Tibial nerve (tissue), 4 donors: ENCODE results near the gene ERCC3. TPM values are rescaled to one million over a fixed set of nuclear protein-coding genes. Genes with fewer than 3 reads are reported as not detected.
A peak's percentile ranks its signal among the peaks of the same experiment; 100 is the strongest.

Experiments used
- DNase-seq, 2 donors: peaks; one replicate each; pipeline ENCODE4 v3.0.0-alpha.2; 2019; ENCODE audit warnings: low spot score in 2 of 2
- H3K27ac ChIP-seq, 4 donors: fragments of 200-600 bp; sonication (generic) in 3 of 4; one replicate each; pipeline ENCODE4 v1.5.1; 2017 to 2019; ENCODE audit warnings: mild to moderate bottlenecking in 1 of 4
- H3K27me3 ChIP-seq, 2 donors: fragments of 200-600 bp; sonication (generic) in 1 of 2; one replicate each; pipeline versions ENCODE4 v1.5.1 to v1.6.0; 2017 to 2019
- H3K36me3 ChIP-seq, 3 donors: fragments of 200-600 bp; sonication (generic); one replicate each; pipeline ENCODE4 v1.5.1; 2018 to 2019
- H3K4me1 ChIP-seq, 4 donors: fragments of 200-600 bp; sonication (generic) in 3 of 4; one replicate each; pipeline ENCODE4 v1.5.1; 2017 to 2019
- H3K4me3 ChIP-seq, 4 donors: fragments of 200-600 bp; sonication (generic) in 3 of 4; one replicate each; pipeline ENCODE4 v1.5.1; 2017 to 2019; ENCODE audit warnings: mild to moderate bottlenecking in 1 of 4, moderate library complexity in 1 of 4
- H3K9me3 ChIP-seq, 4 donors: fragments of 200-600 bp; sonication (generic) in 3 of 4; one replicate each; pipeline ENCODE4 v1.5.1; 2017 to 2019
- CTCF ChIP-seq, 5 experiments: fragments of 200-600 bp in 3 of 5; fragments of 450-650 bp in 2 of 5; sonication (generic) in 3 of 5; IDR thresholded peaks; one replicate each; pipeline ENCODE4 v1.5.1; 2016 to 2019; ENCODE audit warnings: antibody characterized with exemption in 5 of 5, mild to moderate bottlenecking in 3 of 5, moderate library complexity in 2 of 5
- EP300 ChIP-seq, 2 donors: sonication (generic); formaldehyde crosslinking; IDR thresholded peaks; one replicate each; pipeline ENCODE4 v1.6.1; 2017; ENCODE audit warnings: antibody characterized with exemption in 2 of 2, mild to moderate bottlenecking in 1 of 2
- POLR2A ChIP-seq, 2 donors: fragments of 450-650 bp; IDR thresholded peaks; one replicate each; pipeline ENCODE4 v1.6.1; 2017; ENCODE audit warnings: antibody characterized with exemption in 2 of 2, mild to moderate bottlenecking in 2 of 2, moderate library complexity in 2 of 2
- WGBS, 2 donors: methylation state at CpG; one replicate each; pipeline ENCODE4 v1.1.5; 2018; 5-methylcytosine and 5-hydroxymethylcytosine counted together
- total RNA-seq, 4 donors: library from RNA; depleted of rRNA; stranded (reverse); fragments of >200 nt; gene quantifications; one replicate each; pipeline ENCODE4 v1.1.0, GENCODE V29; 2016

The ERCC3 gene
- total RNA-seq, 4 donors from 2014 or later = 52.2 to 70.0 (median 68.1) TPM

- no peaks in the 10 kb centered on the region for H3K4me1 ChIP-seq
- no peaks in the 10 kb centered on the region for H3K27me3 ChIP-seq
- H3K36me3 ChIP-seq = peaks cover 0 to 51% (median 0%) of the 10 kb centered on the region in 3 donors
- WGBS, 2 donors = 77 to 88% methylated on average over 4 of the region's 4 CpGs
- no peak for TF ChIP-seq EP300 (IDR thresholded peaks at IDR 0.05)
- TF ChIP-seq POLR2A (IDR thresholded peaks at IDR 0.05) = no peak
- no peak for TF ChIP-seq CTCF (IDR thresholded peaks at IDR 0.05)
- no peaks in the 10 kb centered on the region for H3K9me3 ChIP-seq
- no peak overlapping the region for H3K4me3 ChIP-seq
- H3K27ac ChIP-seq = no peak overlapping the region
- no peak for DNase-seq
These were observed 12.1 kb upstream of the ERCC3 start for GRCh38 chr2:127305990-127306585.

- DNase-seq = no peak
- no peaks in the 10 kb centered on the region for H3K27me3 ChIP-seq
- no peaks in the 10 kb centered on the region for H3K9me3 ChIP-seq
- TF ChIP-seq EP300 (IDR thresholded peaks at IDR 0.05) (no peak), POLR2A (IDR thresholded peaks at IDR 0.05) (no peak)
- no peak overlapping the region for H3K27ac ChIP-seq
- WGBS, 2 donors = 94 to 96% methylated on average over 1 of the region's 1 CpG
- H3K4me1 ChIP-seq = no peaks in the 10 kb centered on the region
- H3K36me3 ChIP-seq = peaks cover 0 to 19% (median 0%) of the 10 kb centered on the region in 3 donors
- H3K4me3 ChIP-seq = no peak overlapping the region
These were observed 8.2 kb upstream of the ERCC3 start for GRCh38 chr2:127302168-127302567.

GRCh38 chr2:127293386-127293747 is 577 bp downstream of the ERCC3 start:
- H3K27me3 ChIP-seq = no peaks in the 10 kb centered on the region
- DNase-seq = no peak
- 13 to 15% methylated on average over 13 of the region's 13 CpGs for WGBS, 2 donors
- H3K4me3 ChIP-seq = peak overlapping the region; percentile 84 to 98 (median 94)
- peaks cover 0 to 26% (median 6%) of the 10 kb centered on the region in 4 donors for H3K4me1 ChIP-seq
- peak overlapping the region in 3 of 4 donors; percentile 87 to 90 (median 88) for H3K27ac ChIP-seq
- TF ChIP-seq POLR2A (IDR thresholded peaks at IDR 0.05) = no peak
- TF ChIP-seq CTCF (IDR thresholded peaks at IDR 0.05) = no peak
- peaks cover 0 to 45% (median 26%) of the 10 kb centered on the region in 3 donors for H3K36me3 ChIP-seq
- no peaks in the 10 kb centered on the region for H3K9me3 ChIP-seq

DNA sequence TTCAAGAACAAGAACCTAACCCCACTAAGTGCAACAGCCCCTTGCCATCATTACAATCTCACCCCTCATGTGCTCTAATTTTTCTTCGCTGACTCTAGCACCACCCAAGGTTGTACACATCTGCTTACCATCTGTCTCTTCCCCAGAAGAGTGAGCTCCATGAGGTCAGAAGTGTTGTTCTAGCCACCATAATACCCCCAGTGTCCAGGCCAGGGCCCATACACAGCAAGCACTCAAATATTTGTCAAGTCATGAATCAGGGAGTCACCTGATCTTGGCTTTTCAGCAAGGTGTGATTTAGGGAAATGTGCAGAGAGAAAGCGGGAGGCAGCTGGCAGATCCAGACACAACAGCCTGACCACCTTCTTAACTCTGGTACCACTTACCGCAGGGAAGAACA is 5.7 kb downstream of the ERCC3 start:
- no peak overlapping the region for H3K4me3 ChIP-seq
- WGBS, 2 donors = 95 to 100% methylated on average over 3 of the region's 3 CpGs
- no peaks in the 10 kb centered on the region for H3K27me3 ChIP-seq
- TF ChIP-seq POLR2A (IDR thresholded peaks at IDR 0.05) (no peak), EP300 (IDR thresholded peaks at IDR 0.05) (no peak), CTCF (IDR thresholded peaks at IDR 0.05) (no peak)
- peaks cover 0 to 3% (median 0%) of the 10 kb centered on the region in 4 donors for H3K9me3 ChIP-seq
- H3K4me1 ChIP-seq = peaks cover 0 to 15% (median 4%) of the 10 kb centered on the region in 4 donors
- H3K36me3 ChIP-seq = peaks cover 12 to 96% (median 58%) of the 10 kb centered on the region in 3 donors
- no peak overlapping the region for H3K27ac ChIP-seq
- no peak for DNase-seq

DNA sequence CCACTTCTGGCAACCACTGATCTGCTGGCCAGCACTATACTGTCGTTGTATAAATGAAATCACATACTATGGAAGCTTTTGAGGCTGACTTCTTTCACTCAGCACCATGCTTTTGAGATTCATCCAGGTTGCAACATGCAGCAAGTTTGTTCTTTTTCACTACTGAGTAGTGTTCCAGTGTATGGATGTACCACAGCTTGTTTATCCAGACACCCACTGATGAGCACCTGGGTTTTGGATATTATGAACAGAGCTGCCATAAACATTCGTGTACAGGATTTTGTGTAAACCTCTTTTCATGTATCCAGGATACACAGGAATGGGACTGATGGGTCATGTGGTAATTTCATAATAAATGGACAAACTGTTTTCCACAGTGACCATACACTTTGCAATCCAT is 10.7 kb downstream of the ERCC3 start:
- Histone ChIP-seq H3K27me3 (no peaks in the 10 kb centered on the region), H3K27ac (no peak overlapping the region), H3K4me1 (peaks cover 0 to 3% (median 0%) of the 10 kb centered on the region in 4 donors), H3K36me3 (peaks cover 13 to 99% (median 39%) of the 10 kb centered on the region in 3 donors), H3K9me3 (peaks cover 0 to 3% (median 0%) of the 10 kb centered on the region in 4 donors), H3K4me3 (no peak overlapping the region)
- no peak for DNase-seq
- 100% methylated on average over 2 of the region's 2 CpGs for WGBS, 2 donors
- TF ChIP-seq POLR2A (IDR thresholded peaks at IDR 0.05) (no peak), EP300 (IDR thresholded peaks at IDR 0.05) (no peak), CTCF (IDR thresholded peaks at IDR 0.05) (no peak)
